ENCODE measurements around the gene KCNN4.

KCNN4 gene

GRCh38 chr19:43789029-43789428, 8.3 kb upstream of the KCNN4 start:
- ChIA-PET CTCF (interaction anchor here (0.9 to 15.3 kb wide), 5 partner anchors 20 to 121 kb away, joined by 3 to 213 read pairs (median 16); no protein-coding TSS in a partner anchor), POLR2A (no interaction called here)
- H3K4me3 ChIP-seq (ENCODE audit: low read depth, low read length) = no peak overlapping the region
- H3K9me3 ChIP-seq (ENCODE audit: control insufficient read depth, insufficient read depth, low read depth, low read length) = no peaks in the 10 kb centered on the region; the same call in 1 of the 2 replicates
- no peaks in the 10 kb centered on the region; a peak in 1 of 3 replicates for H3K36me3 ChIP-seq (ENCODE audit: control insufficient read depth in 2 of 2, insufficient read depth in 1 of 2, low read length in 2 of 2)
- no peak overlapping the region for H3K27ac ChIP-seq (ENCODE audit: extremely low read depth, low read depth, low read length)
- no peaks in the 10 kb centered on the region; the same call in 1 of the 2 replicates for H3K4me1 ChIP-seq (ENCODE audit: control insufficient read depth, insufficient read depth, low read length)
- TF ChIP-seq, protein P1, sequence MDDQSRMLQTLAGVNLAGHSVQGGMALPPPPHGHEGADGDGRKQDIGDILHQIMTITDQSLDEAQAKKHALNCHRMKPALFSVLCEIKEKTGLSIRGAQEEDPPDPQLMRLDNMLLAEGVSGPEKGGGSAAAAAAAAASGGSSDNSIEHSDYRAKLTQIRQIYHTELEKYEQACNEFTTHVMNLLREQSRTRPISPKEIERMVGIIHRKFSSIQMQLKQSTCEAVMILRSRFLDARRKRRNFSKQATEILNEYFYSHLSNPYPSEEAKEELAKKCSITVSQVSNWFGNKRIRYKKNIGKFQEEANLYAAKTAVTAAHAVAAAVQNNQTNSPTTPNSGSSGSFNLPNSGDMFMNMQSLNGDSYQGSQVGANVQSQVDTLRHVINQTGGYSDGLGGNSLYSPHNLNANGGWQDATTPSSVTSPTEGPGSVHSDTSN (CRISPR knock-in tag; IDR thresholded peaks at IDR 0.05) = 0 out of 2 replicates have a peak, but pooled peaks have one; percentile 31
- TF ChIP-seq RBAK (tag by site-specific recombination; IDR thresholded peaks at IDR 0.05) (no peak), ZNF664 (tag by site-specific recombination; IDR thresholded peaks at IDR 0.05) (peak; percentile 58; the same call in 1 of the 2 replicates)
- TF ChIP-seq, protein P2, sequence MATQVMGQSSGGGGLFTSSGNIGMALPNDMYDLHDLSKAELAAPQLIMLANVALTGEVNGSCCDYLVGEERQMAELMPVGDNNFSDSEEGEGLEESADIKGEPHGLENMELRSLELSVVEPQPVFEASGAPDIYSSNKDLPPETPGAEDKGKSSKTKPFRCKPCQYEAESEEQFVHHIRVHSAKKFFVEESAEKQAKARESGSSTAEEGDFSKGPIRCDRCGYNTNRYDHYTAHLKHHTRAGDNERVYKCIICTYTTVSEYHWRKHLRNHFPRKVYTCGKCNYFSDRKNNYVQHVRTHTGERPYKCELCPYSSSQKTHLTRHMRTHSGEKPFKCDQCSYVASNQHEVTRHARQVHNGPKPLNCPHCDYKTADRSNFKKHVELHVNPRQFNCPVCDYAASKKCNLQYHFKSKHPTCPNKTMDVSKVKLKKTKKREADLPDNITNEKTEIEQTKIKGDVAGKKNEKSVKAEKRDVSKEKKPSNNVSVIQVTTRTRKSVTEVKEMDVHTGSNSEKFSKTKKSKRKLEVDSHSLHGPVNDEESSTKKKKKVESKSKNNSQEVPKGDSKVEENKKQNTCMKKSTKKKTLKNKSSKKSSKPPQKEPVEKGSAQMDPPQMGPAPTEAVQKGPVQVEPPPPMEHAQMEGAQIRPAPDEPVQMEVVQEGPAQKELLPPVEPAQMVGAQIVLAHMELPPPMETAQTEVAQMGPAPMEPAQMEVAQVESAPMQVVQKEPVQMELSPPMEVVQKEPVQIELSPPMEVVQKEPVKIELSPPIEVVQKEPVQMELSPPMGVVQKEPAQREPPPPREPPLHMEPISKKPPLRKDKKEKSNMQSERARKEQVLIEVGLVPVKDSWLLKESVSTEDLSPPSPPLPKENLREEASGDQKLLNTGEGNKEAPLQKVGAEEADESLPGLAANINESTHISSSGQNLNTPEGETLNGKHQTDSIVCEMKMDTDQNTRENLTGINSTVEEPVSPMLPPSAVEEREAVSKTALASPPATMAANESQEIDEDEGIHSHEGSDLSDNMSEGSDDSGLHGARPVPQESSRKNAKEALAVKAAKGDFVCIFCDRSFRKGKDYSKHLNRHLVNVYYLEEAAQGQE (tag by site-specific recombination; IDR thresholded peaks at IDR 0.05) = peak; percentile 100

DNA sequence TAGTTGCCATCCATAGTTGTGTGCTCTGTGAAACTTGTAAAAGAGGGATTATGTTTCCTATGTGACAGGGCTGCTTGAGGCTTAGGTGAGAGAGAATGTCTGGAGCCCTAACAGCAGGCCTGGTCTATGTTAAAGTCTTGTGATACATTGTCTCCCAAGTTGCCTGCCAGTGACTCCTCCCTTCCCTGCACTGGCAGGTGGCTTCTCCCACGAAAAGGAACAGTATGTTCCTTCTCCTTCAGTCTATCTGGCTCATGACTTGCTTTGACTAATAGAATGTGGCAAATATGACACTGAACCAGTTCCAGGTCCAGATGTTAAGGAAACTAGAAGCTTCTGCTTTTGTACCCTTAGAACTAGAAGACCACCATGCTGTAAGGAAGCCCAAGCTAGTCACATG, 5.9 kb upstream of the KCNN4 start:
- no peaks in the 10 kb centered on the region; a peak in 1 of 3 replicates for H3K36me3 ChIP-seq (ENCODE audit: control insufficient read depth in 2 of 2, insufficient read depth in 1 of 2, low read length in 2 of 2)
- H3K4me3 ChIP-seq (ENCODE audit: low read depth, low read length) = no peak overlapping the region
- ChIA-PET CTCF (interaction anchor here (0.6 to 15.3 kb wide), 11 partner anchors 10 to 986 kb away, joined by 3 to 213 read pairs (median 3); no protein-coding TSS in a partner anchor), POLR2A (no interaction called here)
- no peaks in the 10 kb centered on the region; the same call in 1 of the 2 replicates for H3K4me1 ChIP-seq (ENCODE audit: control insufficient read depth, insufficient read depth, low read length)
- no peak for TF ChIP-seq ZNF112 (tag by site-specific recombination; IDR thresholded peaks at IDR 0.05)
- no peak for TF ChIP-seq ZNF785 (tag by site-specific recombination; IDR thresholded peaks at IDR 0.05)
- no peak for TF ChIP-seq SCRT2 (tag by site-specific recombination; IDR thresholded peaks at IDR 0.05)
- H3K9me3 ChIP-seq (ENCODE audit: control insufficient read depth, insufficient read depth, low read depth, low read length) = no peaks in the 10 kb centered on the region; the same call in 1 of the 2 replicates
- no peak overlapping the region for H3K27ac ChIP-seq (ENCODE audit: extremely low read depth, low read depth, low read length)

DNA sequence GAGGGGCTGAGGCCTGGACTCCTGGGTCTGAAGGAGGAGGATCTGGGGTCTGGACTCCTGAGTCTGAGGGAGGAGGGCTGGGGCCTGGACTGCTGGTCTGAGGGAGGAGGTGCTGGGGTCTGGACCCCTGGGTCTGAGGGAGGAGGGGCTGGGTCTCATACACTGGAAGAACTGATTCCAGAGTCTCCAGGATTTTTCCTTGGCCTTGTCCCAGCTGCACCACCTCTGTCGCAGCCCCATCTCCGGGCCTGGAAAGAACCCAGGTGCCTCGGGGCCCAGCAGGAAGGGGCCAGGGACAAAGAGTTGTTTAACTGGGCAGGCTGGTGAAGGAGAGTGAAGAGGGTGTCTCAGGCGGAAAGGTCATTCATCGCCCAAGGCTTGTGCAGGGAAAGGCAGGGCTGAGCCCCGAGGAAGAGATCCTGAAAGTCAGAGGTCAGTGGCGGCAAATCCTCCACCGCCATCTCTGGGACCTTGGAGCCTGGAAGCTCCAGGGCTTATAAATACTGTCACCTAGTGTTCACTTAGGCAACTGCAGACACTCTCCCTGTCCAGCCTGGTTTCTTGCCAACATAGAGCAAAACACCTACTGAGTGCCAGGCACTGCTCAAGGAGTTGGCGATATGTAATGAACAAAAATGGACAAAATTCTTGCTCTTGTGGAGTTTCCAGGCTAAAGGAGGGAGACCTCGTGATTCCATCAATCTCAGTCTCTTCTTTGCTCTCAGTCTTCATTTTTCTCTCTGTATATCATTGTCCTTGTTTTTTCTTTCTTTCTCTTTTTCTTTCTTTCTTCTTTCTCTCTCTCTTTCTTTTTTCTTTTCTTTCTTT, 4.4 kb upstream of the KCNN4 start:
- Histone ChIP-seq H3K27ac (ENCODE audit: extremely low read depth, low read depth, low read length) (no peak overlapping the region), H3K4me3 (ENCODE audit: low read depth, low read length) (no peak overlapping the region), H3K4me1 (ENCODE audit: control insufficient read depth, insufficient read depth, low read length) (no peaks in the 10 kb centered on the region; the same call in 1 of the 2 replicates), H3K9me3 (ENCODE audit: control insufficient read depth, insufficient read depth, low read depth, low read length) (no peaks in the 10 kb centered on the region; the same call in 1 of the 2 replicates), H3K36me3 (ENCODE audit: control insufficient read depth in 2 of 2, insufficient read depth in 1 of 2, low read length in 2 of 2) (no peaks in the 10 kb centered on the region; a peak in 1 of 3 replicates)
- ChIA-PET POLR2A (interaction anchor here (1.0 to 1.9 kb wide), 3 partner anchors 14 to 40 kb away, joined by 3 to 10 read pairs (median 6); partner anchors contain the start of gene SMG9), CTCF (interaction anchor here (0.6 to 15.3 kb wide), 30 partner anchors 8 to 561 kb away, joined by 3 to 213 read pairs (median 4); partner anchors contain the start of genes IRGC and SMG9)
- peak; percentile 43; the same call in 1 of the 2 replicates for TF ChIP-seq ZNF677 (tag by site-specific recombination; IDR thresholded peaks at IDR 0.05)
- TF ChIP-seq, protein P3, sequence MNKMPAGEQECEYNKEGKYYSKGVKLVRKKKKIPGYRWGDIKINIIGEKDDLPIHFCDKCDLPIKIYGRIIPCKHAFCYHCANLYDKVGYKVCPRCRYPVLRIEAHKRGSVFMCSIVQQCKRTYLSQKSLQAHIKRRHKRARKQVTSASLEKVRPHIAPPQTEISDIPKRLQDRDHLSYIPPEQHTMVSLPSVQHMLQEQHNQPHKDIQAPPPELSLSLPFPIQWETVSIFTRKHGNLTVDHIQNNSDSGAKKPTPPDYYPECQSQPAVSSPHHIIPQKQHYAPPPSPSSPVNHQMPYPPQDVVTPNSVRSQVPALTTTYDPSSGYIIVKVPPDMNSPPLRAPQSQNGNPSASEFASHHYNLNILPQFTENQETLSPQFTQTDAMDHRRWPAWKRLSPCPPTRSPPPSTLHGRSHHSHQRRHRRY (tag by site-specific recombination; IDR thresholded peaks at IDR 0.05) = no peak
- TF ChIP-seq ZNF626 (tag by site-specific recombination; IDR thresholded peaks at IDR 0.05) = no peak
- no peak for TF ChIP-seq RBAK (tag by site-specific recombination; IDR thresholded peaks at IDR 0.05)
- 0 out of 2 replicates have a peak, but pooled peaks have one; percentile 21 for TF ChIP-seq ZBTB11 (tag by site-specific recombination; conservative IDR thresholded peaks at IDR 0.05; ENCODE audit: low read depth)
- TF ChIP-seq ZNF747 (tag by site-specific recombination; IDR thresholded peaks at IDR 0.05) = no peak
- no peak for TF ChIP-seq ZNF433 (tag by site-specific recombination; IDR thresholded peaks at IDR 0.05; ENCODE audit: low read depth)
- no peak for TF ChIP-seq TRIM28 (IDR thresholded peaks at IDR 0.05; ENCODE audit: borderline replicate concordance, low read length)
- TF ChIP-seq IKZF3 (tag by site-specific recombination; IDR thresholded peaks at IDR 0.05) = peak; percentile 96
- no peak for TF ChIP-seq HOXA7 (CRISPR knock-in tag; IDR thresholded peaks at IDR 0.05; ENCODE audit: borderline replicate concordance)
- 0 out of 2 replicates have a peak, but pooled peaks have one; percentile 69 for TF ChIP-seq REPIN1 (tag by site-specific recombination; IDR thresholded peaks at IDR 0.05; ENCODE audit: low read depth)
- TF ChIP-seq ZNF404 (tag by site-specific recombination; IDR thresholded peaks at IDR 0.05) = no peak
